A673 (cell line): ENCODE measurements around the gene HMCN2. TPM values are rescaled to one million over a fixed set of nuclear protein-coding genes. Genes with fewer than 3 reads are reported as not detected.

Source experiments
- BruUV-seq: library from RNA; stranded (reverse); fragments of 400-500 nt; replicated peaks from 2 replicates; lab custom pipeline; 2021; lab: Mats Ljungman, UMichigan
- CTCF ChIA-PET: fragments of 300-600 bp; sonication (Branson Sonifier 250); formaldehyde crosslinking; loops from one replicate; lab custom pipeline; 2022; ENCODE audit warnings: antibody characterized with exemption; lab: Charles Lee
- POLR2A ChIA-PET: fragments of 300-600 bp; sonication (Branson Sonifier 250); formaldehyde crosslinking; loops from one replicate; lab custom pipeline; 2022; ENCODE audit warnings: antibody characterized with exemption; ENCODE audit not compliant: low non-redundant PET; lab: Charles Lee
- DNase-seq: peaks from one replicate; pipeline ENCODE4 v3.0.0-alpha.2; 2015; ENCODE audit warnings: low spot score
- H3K27ac ChIP-seq: fragments of 200-600 bp; sonication (generic); 2 replicates; pipeline ENCODE4 v1.5.1; 2016; ENCODE audit warnings: mixed run types, low read depth, mild to moderate bottlenecking, mixed read lengths, antibody characterized with exemption, low read length; ENCODE audit not compliant: poor library complexity, severe bottlenecking
- H3K27me3 ChIP-seq: fragments of 200-600 bp; sonication (generic); replicated peaks from 2 replicates; pipeline ENCODE4 v1.6.1; 2017; ENCODE audit warnings: mixed run types, low read depth, mild to moderate bottlenecking, mixed read lengths, antibody characterized with exemption, low read length; ENCODE audit not compliant: insufficient read depth, poor library complexity
- H3K36me3 ChIP-seq: fragments of 200-600 bp; sonication (generic); 2 replicates; pipeline ENCODE4 v1.6.1; 2016; ENCODE audit warnings: mixed run types, mild to moderate bottlenecking, mixed read lengths, antibody characterized with exemption, low read length; ENCODE audit not compliant: insufficient read depth, poor library complexity, severe bottlenecking
- H3K4me1 ChIP-seq: fragments of 200-600 bp; sonication (generic); 2 replicates; pipeline ENCODE4 v1.6.1; 2017; ENCODE audit warnings: mixed run types, mild to moderate bottlenecking, mixed read lengths, antibody characterized with exemption, low read length; ENCODE audit not compliant: insufficient read depth, poor library complexity, severe bottlenecking
- H3K4me3 ChIP-seq: fragments of 200-600 bp; sonication (generic); 2 replicates; pipeline ENCODE4 v1.5.1; 2016; ENCODE audit warnings: low read depth, mixed run types, mild to moderate bottlenecking, mixed read lengths, low read length; ENCODE audit not compliant: poor library complexity, severe bottlenecking
- H3K9me3 ChIP-seq: fragments of 200-600 bp; sonication (generic); 2 replicates; pipeline ENCODE4 v1.6.1; 2016; ENCODE audit warnings: mixed run types, low read depth, mild to moderate bottlenecking, mixed read lengths, antibody characterized with exemption, low read length; ENCODE audit not compliant: poor library complexity, severe bottlenecking
- EZH2 ChIP-seq: fragments of 200-600 bp; sonication (generic); IDR thresholded peaks from 2 replicates; pipeline ENCODE4 v1.6.1; 2017; ENCODE audit warnings: borderline replicate concordance, low read depth, mild to moderate bottlenecking, mixed read lengths, antibody characterized with exemption, low read length; ENCODE audit not compliant: poor library complexity, severe bottlenecking
- intact Hi-C: fragments of 100-400 bp; cut with micrococcal nuclease; formaldehyde crosslinking; loops from one replicate; pipeline ENCODE4 v1.10.0; 2022; ENCODE audit not compliant: unreplicated experiment
- total RNA-seq: library from RNA; stranded (reverse); gene quantifications from 2 replicates; pipeline ENCODE4 v1.2.3, GENCODE V29; 2021
- TF ChIP-seq, protein P1 (sequence below): fragments of 300-800, 200-600 bp; sonication (generic); conservative IDR thresholded peaks from 2 replicates; pipeline ENCODE4 v1.5.1; 2017; ENCODE audit warnings: low read depth, mild to moderate bottlenecking, antibody characterized with exemption, low read length, moderate library complexity, mixed read lengths

The HMCN2 gene
- total RNA-seq, 1 experiment from 2014 or later = 0.28 TPM

- intact Hi-C loops = no loop called here
- H3K27ac ChIP-seq = no peak overlapping the region
- ChIA-PET CTCF (no interaction called here), POLR2A (no interaction called here)
- BruUV-seq = no TSS peak
- TF ChIP-seq, protein P1, sequence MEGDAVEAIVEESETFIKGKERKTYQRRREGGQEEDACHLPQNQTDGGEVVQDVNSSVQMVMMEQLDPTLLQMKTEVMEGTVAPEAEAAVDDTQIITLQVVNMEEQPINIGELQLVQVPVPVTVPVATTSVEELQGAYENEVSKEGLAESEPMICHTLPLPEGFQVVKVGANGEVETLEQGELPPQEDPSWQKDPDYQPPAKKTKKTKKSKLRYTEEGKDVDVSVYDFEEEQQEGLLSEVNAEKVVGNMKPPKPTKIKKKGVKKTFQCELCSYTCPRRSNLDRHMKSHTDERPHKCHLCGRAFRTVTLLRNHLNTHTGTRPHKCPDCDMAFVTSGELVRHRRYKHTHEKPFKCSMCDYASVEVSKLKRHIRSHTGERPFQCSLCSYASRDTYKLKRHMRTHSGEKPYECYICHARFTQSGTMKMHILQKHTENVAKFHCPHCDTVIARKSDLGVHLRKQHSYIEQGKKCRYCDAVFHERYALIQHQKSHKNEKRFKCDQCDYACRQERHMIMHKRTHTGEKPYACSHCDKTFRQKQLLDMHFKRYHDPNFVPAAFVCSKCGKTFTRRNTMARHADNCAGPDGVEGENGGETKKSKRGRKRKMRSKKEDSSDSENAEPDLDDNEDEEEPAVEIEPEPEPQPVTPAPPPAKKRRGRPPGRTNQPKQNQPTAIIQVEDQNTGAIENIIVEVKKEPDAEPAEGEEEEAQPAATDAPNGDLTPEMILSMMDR = no peak
- TF ChIP-seq EZH2 = no peak
- H3K36me3 ChIP-seq = no peaks in the 10 kb centered on the region
- H3K4me1 ChIP-seq = no peaks in the 10 kb centered on the region
- DNase-seq = no peak
- no peak overlapping the region for H3K4me3 ChIP-seq
- no peaks in the 10 kb centered on the region for H3K9me3 ChIP-seq
- H3K27me3 ChIP-seq = peaks cover 54% of the 10 kb centered on the region
Observed at GRCh38 chr9:130292106-130292505, 26.5 kb downstream of the HMCN2 start.

GRCh38 chr9:130294664-130295063, 29.1 kb downstream of the HMCN2 start:
- ChIA-PET POLR2A (no interaction called here), CTCF (no interaction called here)
- no peak for DNase-seq
- TF ChIP-seq, protein P1 = no peak
- TF ChIP-seq EZH2 = no peak
- H3K9me3 ChIP-seq = no peaks in the 10 kb centered on the region
- peaks cover 44% of the 10 kb centered on the region for H3K27me3 ChIP-seq
- BruUV-seq = no TSS peak
- H3K4me1 ChIP-seq = no peaks in the 10 kb centered on the region
- intact Hi-C loops = no loop called here
- no peaks in the 10 kb centered on the region for H3K36me3 ChIP-seq
- no peak overlapping the region for H3K4me3 ChIP-seq
- H3K27ac ChIP-seq = no peak overlapping the region

GRCh38 chr9:130295431-130295830, 29.9 kb downstream of the HMCN2 start:
- intact Hi-C loops = no loop called here
- Histone ChIP-seq H3K4me1 (no peaks in the 10 kb centered on the region), H3K27ac (no peak overlapping the region), H3K27me3 (peaks cover 44% of the 10 kb centered on the region), H3K4me3 (no peak overlapping the region), H3K36me3 (no peaks in the 10 kb centered on the region), H3K9me3 (no peaks in the 10 kb centered on the region)
- TF ChIP-seq, protein P1 = no peak
- no peak for TF ChIP-seq EZH2
- POLR2A ChIA-PET = no interaction called here
- no peak for DNase-seq
- CTCF ChIA-PET = no interaction called here
- BruUV-seq = no TSS peak
